ENCODE data around the gene ZNF595. TPM values are rescaled to one million over a fixed set of nuclear protein-coding genes. Genes with fewer than 3 reads are reported as not detected.
A peak's percentile ranks its signal among the peaks of the same experiment; 100 is the strongest.
"Not testable (repeated sequence)": the region's sequence is repeated elsewhere in the genome, so short reads cannot be mapped to it uniquely, and the experiment has no call there.

The ZNF595 gene
- total RNA-seq, 2 donors from 2014 or later: 14.1 to 83.6 TPM

GRCh38 chr4:36559-37415 lies 16.3 kb upstream of the ZNF595 start:
- H3K27ac ChIP-seq; intact Hi-C loops (cut with DNase I); H3K4me1 ChIP-seq (replicated peaks); H3K9me3 ChIP-seq; DNase-seq (ENCODE audit: low spot score); H3K4me3 ChIP-seq; H3K27me3 ChIP-seq (replicated peaks; ENCODE audit: insufficient read depth); H3K36me3 ChIP-seq: not testable (repeated sequence)
- 64% methylated on average over 4 of the region's 6 CpGs for WGBS

- intact Hi-C loops (cut with DNase I); H3K4me3 ChIP-seq; H3K27ac ChIP-seq; H3K27me3 ChIP-seq (replicated peaks; ENCODE audit: insufficient read depth); DNase-seq (ENCODE audit: low spot score); H3K36me3 ChIP-seq; H3K4me1 ChIP-seq (replicated peaks); H3K9me3 ChIP-seq: not testable (repeated sequence)
These were observed 14.9 kb upstream of the ZNF595 start for GRCh38 chr4:38202-38601.

GRCh38 chr4:43375-43774 lies 9.7 kb upstream of the ZNF595 start:
- H3K27me3 ChIP-seq (replicated peaks; ENCODE audit: insufficient read depth); H3K36me3 ChIP-seq; H3K4me1 ChIP-seq (replicated peaks); H3K9me3 ChIP-seq; H3K4me3 ChIP-seq; H3K27ac ChIP-seq; intact Hi-C loops (cut with DNase I); DNase-seq (ENCODE audit: low spot score): not testable (repeated sequence)

GRCh38 chr4:51253-51652 lies 1.9 kb upstream of the ZNF595 start:
- intact Hi-C loops (cut with DNase I); H3K27me3 ChIP-seq (replicated peaks; ENCODE audit: insufficient read depth); H3K4me3 ChIP-seq; H3K9me3 ChIP-seq; H3K27ac ChIP-seq; DNase-seq (ENCODE audit: low spot score); H3K36me3 ChIP-seq; H3K4me1 ChIP-seq (replicated peaks): not testable (repeated sequence)
- WGBS: 80% methylated on average over 4 of the region's 4 CpGs

GRCh38 chr4:51655-52277 lies 1.4 kb upstream of the ZNF595 start:
- H3K9me3 ChIP-seq; H3K27me3 ChIP-seq (replicated peaks; ENCODE audit: insufficient read depth); H3K4me1 ChIP-seq (replicated peaks); intact Hi-C loops (cut with DNase I); H3K4me3 ChIP-seq; DNase-seq (ENCODE audit: low spot score); H3K36me3 ChIP-seq; H3K27ac ChIP-seq: not testable (repeated sequence)
- WGBS: 61% methylated on average over 4 of the region's 9 CpGs

- H3K4me1 ChIP-seq (replicated peaks); intact Hi-C loops (cut with DNase I); DNase-seq (ENCODE audit: low spot score); H3K9me3 ChIP-seq; H3K36me3 ChIP-seq; H3K27me3 ChIP-seq (replicated peaks; ENCODE audit: insufficient read depth): not testable (repeated sequence)
- no CpG with 5 or more reads among the region's 41 CpGs for WGBS
- Histone ChIP-seq H3K27ac (peak overlapping the region; percentile 45 to 58), H3K4me3 (peak overlapping the region; percentile 25 to 34)
These were observed 400 bp downstream of the ZNF595 start for GRCh38 chr4:53521-53920.

- intact Hi-C loops (cut with DNase I); H3K27ac ChIP-seq: not testable (repeated sequence)
These were observed 11.6 kb downstream of the ZNF595 start for GRCh38 chr4:64733-65132.

GRCh38 chr4:71830-72229 lies 18.7 kb downstream of the ZNF595 start:
- Histone ChIP-seq H3K9me3 (peaks cover 2% of the 10 kb centered on the region), H3K27ac (no peak overlapping the region), H3K4me1 (replicated peaks) (no peaks in the 10 kb centered on the region), H3K4me3 (no peak overlapping the region), H3K36me3 (peaks cover 0 to 8% of the 10 kb centered on the region in 2 donors), H3K27me3 (replicated peaks; ENCODE audit: insufficient read depth) (no peaks in the 10 kb centered on the region)
- WGBS: 98% methylated on average over 1 of the region's 1 CpG
- intact Hi-C loops (cut with DNase I): no loop called here
- no peak for DNase-seq (ENCODE audit: low spot score)
- TF ChIP-seq CTCF (IDR thresholded peaks at IDR 0.05) (no peak), POLR2AphosphoS5 (IDR thresholded peaks at IDR 0.05) (no peak), POLR2A (IDR thresholded peaks at IDR 0.05) (no peak)

More at GRCh38 chr4:64733-65132, 11.6 kb downstream of the ZNF595 start:
- not testable (repeated sequence) for DNase-seq (ENCODE audit: low spot score); H3K27me3 ChIP-seq (replicated peaks; ENCODE audit: insufficient read depth); H3K4me3 ChIP-seq; H3K4me1 ChIP-seq (replicated peaks); H3K9me3 ChIP-seq; H3K36me3 ChIP-seq

All from prostate gland (tissue), 2 donors.